Fibroblast of upper back skin (primary cell): ENCODE results near the gene MYBBP1A.

Experiments used
- DNase-seq: peaks from one replicate; pipeline ENCODE4 v3.0.0-alpha.2; 2013

Gene MYBBP1A

GRCh38 chr17:4515501-4515900 lies 39.7 kb downstream of the MYBBP1A start:
- no peak for DNase-seq

GRCh38 chr17:4514779-4515178 lies 40.4 kb downstream of the MYBBP1A start:
- no peak for DNase-seq

GRCh38 chr17:4514206-4514605 lies 41.0 kb downstream of the MYBBP1A start:
- DNase-seq: no peak

- DNase-seq: no peak
Measured at GRCh38 chr17:4513113-4514032, 41.8 kb downstream of the MYBBP1A start.

GRCh38 chr17:4512156-4513112 lies 42.8 kb downstream of the MYBBP1A start:
- DNase-seq: no peak

GRCh38 chr17:4511199-4511932 lies 43.8 kb downstream of the MYBBP1A start:
- DNase-seq: no peak

- no peak for DNase-seq
Measured at GRCh38 chr17:4510618-4510941, 44.6 kb downstream of the MYBBP1A start.

GRCh38 chr17:4509923-4510617 lies 45.1 kb downstream of the MYBBP1A start:
- DNase-seq: no peak

- no peak for DNase-seq
Measured at GRCh38 chr17:4509401-4509800, 45.8 kb downstream of the MYBBP1A start.

GRCh38 chr17:4508207-4508606 lies 47.0 kb downstream of the MYBBP1A start:
- DNase-seq: no peak

GRCh38 chr17:4507361-4508111 lies 47.6 kb downstream of the MYBBP1A start:
- no peak for DNase-seq

- no peak for DNase-seq
Measured at GRCh38 chr17:4506892-4507291, 48.3 kb downstream of the MYBBP1A start.

- DNase-seq: no peak
Measured at GRCh38 chr17:4506175-4506813, 48.9 kb downstream of the MYBBP1A start.

- no peak for DNase-seq
Measured at GRCh38 chr17:4505187-4505586, 50.0 kb downstream of the MYBBP1A start.

GRCh38 chr17:4504188-4504587 lies 51.0 kb downstream of the MYBBP1A start:
- no peak for DNase-seq

GRCh38 chr17:4503283-4504025 lies 51.7 kb downstream of the MYBBP1A start:
- no peak for DNase-seq

- no peak for DNase-seq
Measured at GRCh38 chr17:4502466-4503154, 52.6 kb downstream of the MYBBP1A start.

GRCh38 chr17:4501295-4501949 lies 53.8 kb downstream of the MYBBP1A start:
- no peak for DNase-seq

GRCh38 chr17:4500191-4500571 lies 55.0 kb downstream of the MYBBP1A start:
- no peak for DNase-seq
